GM06990 (cell line): Measurements from ENCODE around the gene ZNF230.

Experiments
- DNase-seq: peaks from one replicate; pipeline ENCODE4 v3.0.0-alpha.2; 2011; ENCODE audit not compliant: insufficient read length; ENCODE audit errors: extremely low read depth
- H3K27me3 ChIP-seq: replicated peaks from 2 replicates; pipeline ENCODE4 v1.6.0; 2011; ENCODE audit warnings: low read length; ENCODE audit not compliant: control insufficient read depth, insufficient read depth
- H3K36me3 ChIP-seq: 2 replicates; pipeline ENCODE4 v1.5.1; 2011; ENCODE audit warnings: low read length; ENCODE audit not compliant: control insufficient read depth, insufficient read depth
- H3K4me3 ChIP-seq: replicated peaks from 2 replicates; pipeline ENCODE4 v1.5.1; 2011; ENCODE audit warnings: low read depth, mild to moderate bottlenecking, control low read depth, low read length
- CTCF ChIP-seq: IDR thresholded peaks from 2 replicates; pipeline ENCODE4 v1.5.1; 2011; ENCODE audit warnings: low read length, control low read depth, mild to moderate bottlenecking, inconsistent platforms; ENCODE audit not compliant: insufficient read depth, poor library complexity, severe bottlenecking

ZNF230 gene

GRCh38 chr19:44002212-44002565 is 568 bp upstream of the ZNF230 start:
- TF ChIP-seq CTCF = no peak
- Histone ChIP-seq H3K27me3 (no peaks in the 10 kb centered on the region), H3K4me3 (peak overlapping the region; percentile 93), H3K36me3 (no peaks in the 10 kb centered on the region; the same call in none of the 2 replicates)
- no peak for DNase-seq

- H3K36me3 ChIP-seq = peaks cover 1% of the 10 kb centered on the region; the same call in 1 of the 2 replicates
- peak; percentile 44 for DNase-seq
- peak overlapping the region; percentile 93 for H3K4me3 ChIP-seq
- H3K27me3 ChIP-seq = no peaks in the 10 kb centered on the region
- peak; percentile 13 for TF ChIP-seq CTCF
Measured at GRCh38 chr19:44003461-44004009, 778 bp downstream of the ZNF230 start.

- no peak for TF ChIP-seq CTCF
- H3K36me3 ChIP-seq = peaks cover 18% of the 10 kb centered on the region
- no peaks in the 10 kb centered on the region for H3K27me3 ChIP-seq
- no peak overlapping the region for H3K4me3 ChIP-seq
- DNase-seq = no peak
Measured at GRCh38 chr19:44005973-44006372, 3.2 kb downstream of the ZNF230 start.

GRCh38 chr19:44007473-44007872 is 4.7 kb downstream of the ZNF230 start:
- H3K36me3 ChIP-seq = peaks cover 19% of the 10 kb centered on the region
- no peak for TF ChIP-seq CTCF
- no peak for DNase-seq

GRCh38 chr19:44010468-44010867 is 7.7 kb downstream of the ZNF230 start:
- H3K27me3 ChIP-seq = no peaks in the 10 kb centered on the region
- no peak for DNase-seq
- no peak overlapping the region for H3K4me3 ChIP-seq
- TF ChIP-seq CTCF = no peak
- peaks cover 19% of the 10 kb centered on the region for H3K36me3 ChIP-seq

More at GRCh38 chr19:44007473-44007872, 4.7 kb downstream of the ZNF230 start:
- no peaks in the 10 kb centered on the region for H3K27me3 ChIP-seq
- no peak overlapping the region for H3K4me3 ChIP-seq

- H3K27me3 ChIP-seq = no peaks in the 10 kb centered on the region
- H3K36me3 ChIP-seq = no peaks in the 10 kb centered on the region
- no peak overlapping the region for H3K4me3 ChIP-seq
- DNase-seq = no peak
- TF ChIP-seq CTCF = no peak
Measured at GRCh38 chr19:44019498-44019897, 16.7 kb downstream of the ZNF230 start.
